Lower leg skin (tissue), 3 donors: ENCODE results near the gene TMEM109.

Source experiments
- CTCF ChIP-seq, 3 donors: fragments of 450-650 bp; IDR thresholded peaks; one replicate each; pipeline ENCODE4 v1.5.1; 2016; ENCODE audit warnings: antibody characterized with exemption in 3 of 3, mild to moderate bottlenecking in 3 of 3, moderate library complexity in 2 of 3
- POLR2A ChIP-seq, 2 donors: fragments of 450-650 bp; IDR thresholded peaks; one replicate each; pipeline ENCODE4 v1.6.1; 2016 to 2017; ENCODE audit warnings: antibody characterized with exemption in 2 of 2, mild to moderate bottlenecking in 1 of 2, moderate library complexity in 1 of 2

GRCh38 chr11:60875366-60876167 lies 38.4 kb upstream of the TMEM109 start:
- TF ChIP-seq CTCF (IDR thresholded peaks at IDR 0.05) (no peak), POLR2A (IDR thresholded peaks at IDR 0.05) (no peak)
